HepG2 (cell line): ENCODE measurements around the gene ZDHHC13. TPM values are rescaled to one million over a fixed set of nuclear protein-coding genes. Genes with fewer than 3 reads are reported as not detected.

Experiments used
- ATAC-seq: fragments of 200-7000 bp; cut with Tn5 transposase; 3 replicates; pipeline ENCODE4 v1.9.1; 2020; ENCODE audit warnings: mild to moderate bottlenecking, moderate library complexity
- BruUV-seq: library from RNA; stranded (reverse); fragments of 400-500 nt; replicated peaks from 2 replicates; lab custom pipeline; 2021; lab: Mats Ljungman, UMichigan
- CTCF ChIA-PET: fragments of 300-600 bp; formaldehyde crosslinking; extraction: SDS; loops from one replicate; lab custom pipeline; 2021; ENCODE audit warnings: low total read pairs, inconsistent platforms, low intra/inter-chr PET ratio; lab: Yijun Ruan, JAX
- POLR2A ChIA-PET: fragments of 350-600 bp; sonication (Branson Sonifier 250); formaldehyde crosslinking; loops from one replicate; lab custom pipeline; 2020; ENCODE audit warnings: antibody characterized with exemption, inconsistent platforms; lab: Yijun Ruan, JAX
- DNase-seq: peaks from one replicate; pipeline ENCODE4 v3.0.0-alpha.2; 2015; ENCODE audit warnings: low spot score
- FAIRE-seq: peaks from 3 replicates; lab custom pipeline; 2011; peaks lifted over from hg19 to GRCh38; lab: Jason Lieb, UNC
- H2AFZ ChIP-seq: one replicate; pipeline ENCODE4 v1.6.1; 2011; ENCODE audit warnings: low read length, inconsistent platforms
- H3K27ac ChIP-seq: fragments of 300-600 bp; 3 replicates; pipeline ENCODE4 v1.8.0; 2011; ENCODE audit warnings: mixed run types, mild to moderate bottlenecking, mixed read lengths, low read length, inconsistent platforms; ENCODE audit not compliant: insufficient read depth; ENCODE audit errors: extremely low read length
- H3K27me3 ChIP-seq, 2 experiments: fragments of 200-600 bp in 1 of 2; 2 replicates in 1 of 2; 3 replicates in 1 of 2; pipeline versions ENCODE4 v1.6.0 to v1.8.0; 2011; ENCODE audit warnings: low read length in 2 of 2, mild to moderate bottlenecking in 2 of 2, moderate library complexity in 2 of 2, inconsistent platforms in 1 of 2; ENCODE audit not compliant: insufficient read depth in 2 of 2, control insufficient read depth in 1 of 2
- H3K36me3 ChIP-seq, 2 experiments: fragments of 200-600 bp in 1 of 2; replicated peaks in 1 of 2; 2 replicates in 1 of 2; 3 replicates in 1 of 2; pipeline versions ENCODE4 v1.5.1 to v1.8.0; 2011; ENCODE audit warnings: low read length in 2 of 2, inconsistent platforms in 1 of 2; ENCODE audit not compliant: insufficient read depth in 2 of 2, control insufficient read depth in 1 of 2
- H3K4me1 ChIP-seq: 2 replicates; pipeline ENCODE4 v1.5.1; 2012; ENCODE audit warnings: low read length, inconsistent platforms; ENCODE audit not compliant: insufficient read depth
- H3K4me2 ChIP-seq: 2 replicates; pipeline ENCODE4 v1.6.0; 2011; ENCODE audit warnings: low read depth, low read length, inconsistent platforms
- H3K4me3 ChIP-seq, 3 experiments: fragments of 200-600 bp in 1 of 3; sonication (generic), shearing (Covaris generic) in 1 of 3; replicated peaks in 1 of 3; 2 replicates each; pipeline ENCODE4 v1.5.1; 2011 to 2016; ENCODE audit warnings: low read length in 3 of 3, inconsistent platforms in 2 of 3, low read depth in 2 of 3, mild to moderate bottlenecking in 2 of 3, control low read depth in 1 of 3, mixed read lengths in 1 of 3; ENCODE audit not compliant: insufficient read depth in 1 of 3
- H3K79me2 ChIP-seq: one replicate; pipeline ENCODE4 v1.6.1; 2011; ENCODE audit warnings: low read length, inconsistent platforms; ENCODE audit not compliant: insufficient read depth
- H3K9ac ChIP-seq: 2 replicates; pipeline ENCODE4 v1.6.0; 2011; ENCODE audit warnings: mild to moderate bottlenecking, low read depth, low read length, inconsistent platforms; ENCODE audit not compliant: insufficient read depth
- H3K9me3 ChIP-seq: 2 replicates; pipeline ENCODE4 v1.5.1; 2012; ENCODE audit warnings: mild to moderate bottlenecking, low read length
- H4K20me1 ChIP-seq: 2 replicates; pipeline ENCODE4 v1.6.0; 2011; ENCODE audit warnings: inconsistent platforms, mild to moderate bottlenecking, low read length, moderate library complexity; ENCODE audit not compliant: insufficient read depth
- AHR ChIP-seq: IDR thresholded peaks from 2 replicates; pipeline ENCODE4 v1.6.1; 2018; ENCODE audit warnings: missing genetic modification reagents, missing compliant biosample characterization
- AKAP8 ChIP-seq: sonication (generic); formaldehyde crosslinking; IDR thresholded peaks from 2 replicates; pipeline ENCODE4 v1.5.1; 2020; ENCODE audit warnings: mild to moderate bottlenecking, missing genetic modification reagents
- ATM ChIP-seq: fragments of 450-650 bp; IDR thresholded peaks from 2 replicates; pipeline ENCODE4 v1.7.1; 2017; ENCODE audit warnings: mild to moderate bottlenecking, borderline replicate concordance
- BORCS8-MEF2B ChIP-seq: sonication (generic); formaldehyde crosslinking; IDR thresholded peaks from 2 replicates; pipeline ENCODE4 v1.8.0; 2022; ENCODE audit warnings: mild to moderate bottlenecking, missing genetic modification reagents
- CBX5 ChIP-seq: sonication (generic); formaldehyde crosslinking; IDR thresholded peaks from 2 replicates; pipeline ENCODE4 v1.4.0; 2020; ENCODE audit warnings: missing genetic modification reagents, borderline replicate concordance
- DMAP1 ChIP-seq: IDR thresholded peaks from 2 replicates; pipeline ENCODE4 v1.6.1; 2016
- EZH2 ChIP-seq: conservative IDR thresholded peaks from 2 replicates; pipeline ENCODE4 v1.6.1; 2012; ENCODE audit warnings: mild to moderate bottlenecking, low read depth, low read length, moderate library complexity
- KDM2A ChIP-seq: sonication (generic); formaldehyde crosslinking; IDR thresholded peaks from 2 replicates; pipeline ENCODE4 v1.4.0; 2020; ENCODE audit warnings: low read depth, missing genetic modification reagents, borderline replicate concordance
- LRRFIP1 ChIP-seq: sonication (generic); formaldehyde crosslinking; conservative IDR thresholded peaks from 2 replicates; pipeline ENCODE4 v1.4.0; 2020; ENCODE audit warnings: missing genetic modification reagents
- NR2F6 ChIP-seq, 2 experiments: IDR thresholded peaks; 2 replicates each; pipeline ENCODE4 v1.6.1; 2016; ENCODE audit warnings: antibody characterized with exemption in 1 of 2, mild to moderate bottlenecking in 1 of 2
- THAP9 ChIP-seq: sonication (generic); formaldehyde crosslinking; IDR thresholded peaks from 2 replicates; pipeline ENCODE4; 2020; ENCODE audit warnings: missing genetic modification reagents, mild to moderate bottlenecking, borderline replicate concordance
- TP53 ChIP-seq: sonication (generic); formaldehyde crosslinking; conservative IDR thresholded peaks from 2 replicates; pipeline ENCODE4 v1.4.0; 2020; ENCODE audit warnings: missing genetic modification reagents
- ZGPAT ChIP-seq: IDR thresholded peaks from 2 replicates; pipeline ENCODE4 v1.6.1; 2016; ENCODE audit warnings: mild to moderate bottlenecking
- ZNF280B ChIP-seq: sonication (generic); formaldehyde crosslinking; IDR thresholded peaks from 2 replicates; pipeline ENCODE4 v1.5.0; 2020; ENCODE audit warnings: missing genetic modification reagents, mild to moderate bottlenecking, borderline replicate concordance
- ZNF317 ChIP-seq: sonication (generic); formaldehyde crosslinking; IDR thresholded peaks from 2 replicates; pipeline ENCODE4 v1.5.0; 2020; ENCODE audit warnings: mild to moderate bottlenecking, missing genetic modification reagents
- ZNF431 ChIP-seq: sonication (generic); formaldehyde crosslinking; IDR thresholded peaks from 2 replicates; pipeline ENCODE4 v1.9.0; 2022; ENCODE audit warnings: missing genetic modification reagents, low read depth, mild to moderate bottlenecking, borderline replicate concordance
- ZNF547 ChIP-seq: sonication (generic); formaldehyde crosslinking; IDR thresholded peaks from 2 replicates; pipeline ENCODE4 v1.5.1; 2020; ENCODE audit warnings: mild to moderate bottlenecking, missing genetic modification reagents
- ZNF766 ChIP-seq: sonication (generic); formaldehyde crosslinking; IDR thresholded peaks from 2 replicates; pipeline ENCODE4 v1.5.0; 2020; ENCODE audit warnings: missing genetic modification reagents, borderline replicate concordance
- WGBS: methylation state at CpG from one replicate; pipeline ENCODE4 v1.1.6; 2017; ENCODE audit warnings: low lambda C conversion rate; 5-methylcytosine and 5-hydroxymethylcytosine counted together
- in situ Hi-C: cut with HindIII; loops from 2 replicates; pipeline ENCODE4 v1.10.0; 2017; ENCODE audit warnings: low pct_unique_long_range_greater_than_20kb; ENCODE audit not compliant: extremely low pct_ligation_motif_present
- intact Hi-C: fragments of 100-400 bp; cut with micrococcal nuclease; formaldehyde crosslinking; loops from one replicate; pipeline ENCODE4 v1.10.0; 2022; ENCODE audit not compliant: unreplicated experiment
- polyA plus RNA-seq, 8 experiments: library from polyadenylated mRNA; depleted of rRNA in 3 of 8; stranded (reverse) in 7 of 8; unstranded in 1 of 8; fragments of >200 nt; fragmentation: Illumina TruSeq in 4 of 8; extraction: Trizol in 4 of 8; gene quantifications; 2 replicates each; pipeline versions ENCODE4 v1.2.1 to v1.2.3, GENCODE V29; 2011 to 2016; ENCODE audit warnings: low read depth in 4 of 8, missing spikeins in 1 of 8, mixed read lengths in 1 of 8; ENCODE audit not compliant: insufficient read depth in 1 of 8
- total RNA-seq, 5 experiments: library from RNA; depleted of rRNA; stranded (reverse); fragments of >200 nt; fragmentation: Illumina TruSeq; extraction: Trizol; gene quantifications; 2 replicates each; pipeline ENCODE4 v1.2.3, GENCODE V29; 2016; ENCODE audit warnings: low read depth in 1 of 5

Gene ZDHHC13
- total and polyA plus RNA-seq, 2 of the 13 experiments (the other 11 are each of a cell fraction or from before 2014, with no cell fraction given): 10.9 to 11.8 TPM

GRCh38 chr11:19168090-19168489 lies 51.1 kb downstream of the ZDHHC13 start:
- BruUV-seq: no TSS peak
- Histone ChIP-seq H3K9me3 (no peaks in the 10 kb centered on the region), H3K9ac (no peak overlapping the region), H3K36me3 (peaks cover 6 to 24% of the 10 kb centered on the region in 2 experiments), H3K4me3 (no peak overlapping the region), H2AFZ (no peak overlapping the region), H3K4me1 (no peaks in the 10 kb centered on the region), H3K79me2 (no peaks in the 10 kb centered on the region), H3K4me2 (no peak overlapping the region), H4K20me1 (no peaks in the 10 kb centered on the region), H3K27ac (no peak overlapping the region), H3K27me3 (no peaks in the 10 kb centered on the region; a peak in 1 of 5 replicates)
- POLR2A ChIA-PET: no interaction called here
- intact Hi-C loops (no loop called here), in situ Hi-C loops (no loop called here)
- no peak for DNase-seq
- TF ChIP-seq CBX5 (CRISPR knock-in tag) (no peak), AKAP8 (no peak), ZNF280B (no peak), ATM (no peak), ZNF431 (CRISPR knock-in tag) (no peak), ZGPAT (CRISPR knock-in tag) (no peak), ZNF317 (no peak), BORCS8-MEF2B (CRISPR knock-in tag) (no peak), ZNF547 (no peak), AHR (CRISPR knock-in tag) (no peak), DMAP1 (CRISPR knock-in tag) (no peak), TP53 (CRISPR knock-in tag) (no peak), KDM2A (CRISPR knock-in tag) (no peak), LRRFIP1 (CRISPR knock-in tag) (no peak), NR2F6 (IDR thresholded peaks at IDR 0.05) (no peak), NR2F6 (CRISPR knock-in tag; IDR thresholded peaks at IDR 0.05) (no peak), THAP9 (CRISPR knock-in tag) (no peak), ZNF766 (no peak), EZH2 (no peak)
- CTCF ChIA-PET: no interaction called here
- 96% methylated on average over 2 of the region's 2 CpGs for WGBS
- FAIRE-seq: no peak
- ATAC-seq: no peak
